Liver (tissue), 3 donors: ENCODE data around the gene EFNA3.
A peak's percentile ranks its signal among the peaks of the same experiment; 100 is the strongest.

Experiments
- GABPA ChIP-seq, 2 donors: IDR thresholded peaks in 1 of 2; conservative IDR thresholded peaks in 1 of 2; 2 replicates each; pipeline ENCODE4 v1.6.1; 2016; ENCODE audit warnings: antibody characterized with exemption in 2 of 2, mild to moderate bottlenecking in 1 of 2, moderate library complexity in 1 of 2
- HNF4G ChIP-seq: IDR thresholded peaks from 2 replicates; pipeline ENCODE4 v1.6.1; 2016; ENCODE audit warnings: antibody characterized with exemption
- JUND ChIP-seq, 2 donors: IDR thresholded peaks; 2 replicates each; pipeline ENCODE4 v1.6.1; 2016; ENCODE audit warnings: antibody characterized with exemption in 2 of 2
- MAX ChIP-seq: IDR thresholded peaks from 2 replicates; pipeline ENCODE4 v1.6.1; 2016; ENCODE audit warnings: antibody characterized with exemption
- NR2F2 ChIP-seq: IDR thresholded peaks from 2 replicates; pipeline ENCODE4 v1.6.1; 2016; ENCODE audit warnings: antibody characterized with exemption
- RAD21 ChIP-seq, 2 donors: IDR thresholded peaks; 2 replicates each; pipeline ENCODE4 v1.6.1; 2016; ENCODE audit warnings: antibody characterized with exemption in 2 of 2, mild to moderate bottlenecking in 2 of 2
- SP1 ChIP-seq: IDR thresholded peaks from 2 replicates; pipeline ENCODE4 v1.6.1; 2018; ENCODE audit warnings: antibody characterized with exemption, mild to moderate bottlenecking
- YY1 ChIP-seq: IDR thresholded peaks from 2 replicates; pipeline ENCODE4 v1.6.1; 2016; ENCODE audit warnings: antibody characterized with exemption, mild to moderate bottlenecking
- TF ChIP-seq, protein P1 (sequence below): IDR thresholded peaks from 2 replicates; pipeline ENCODE4 v1.6.1; 2016; ENCODE audit warnings: antibody characterized with exemption
- TF ChIP-seq, protein P2 (sequence below): IDR thresholded peaks from 2 replicates; pipeline ENCODE4 v1.6.1; 2016; ENCODE audit warnings: antibody characterized with exemption, mild to moderate bottlenecking
- TF ChIP-seq, protein P3 (sequence below): fragments of 150-350 bp; IDR thresholded peaks from 2 replicates; pipeline ENCODE4 v1.5.1; 2017; ENCODE audit warnings: improper control_type of control experiment, low read depth, low read length; ENCODE audit not compliant: missing input control
- TF ChIP-seq, protein P4 (sequence below): IDR thresholded peaks from 2 replicates; pipeline ENCODE4 v1.6.1; 2016; ENCODE audit warnings: antibody characterized with exemption
- donor health status: healthy.
- donor health status: healthy.

- TF ChIP-seq NR2F2 = no peak
- TF ChIP-seq, protein P1, sequence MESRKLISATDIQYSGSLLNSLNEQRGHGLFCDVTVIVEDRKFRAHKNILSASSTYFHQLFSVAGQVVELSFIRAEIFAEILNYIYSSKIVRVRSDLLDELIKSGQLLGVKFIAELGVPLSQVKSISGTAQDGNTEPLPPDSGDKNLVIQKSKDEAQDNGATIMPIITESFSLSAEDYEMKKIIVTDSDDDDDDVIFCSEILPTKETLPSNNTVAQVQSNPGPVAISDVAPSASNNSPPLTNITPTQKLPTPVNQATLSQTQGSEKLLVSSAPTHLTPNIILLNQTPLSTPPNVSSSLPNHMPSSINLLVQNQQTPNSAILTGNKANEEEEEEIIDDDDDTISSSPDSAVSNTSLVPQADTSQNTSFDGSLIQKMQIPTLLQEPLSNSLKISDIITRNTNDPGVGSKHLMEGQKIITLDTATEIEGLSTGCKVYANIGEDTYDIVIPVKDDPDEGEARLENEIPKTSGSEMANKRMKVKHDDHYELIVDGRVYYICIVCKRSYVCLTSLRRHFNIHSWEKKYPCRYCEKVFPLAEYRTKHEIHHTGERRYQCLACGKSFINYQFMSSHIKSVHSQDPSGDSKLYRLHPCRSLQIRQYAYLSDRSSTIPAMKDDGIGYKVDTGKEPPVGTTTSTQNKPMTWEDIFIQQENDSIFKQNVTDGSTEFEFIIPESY = no peak
- TF ChIP-seq RAD21 (IDR thresholded peaks at IDR 0.05) = no peak
- TF ChIP-seq, protein P2, sequence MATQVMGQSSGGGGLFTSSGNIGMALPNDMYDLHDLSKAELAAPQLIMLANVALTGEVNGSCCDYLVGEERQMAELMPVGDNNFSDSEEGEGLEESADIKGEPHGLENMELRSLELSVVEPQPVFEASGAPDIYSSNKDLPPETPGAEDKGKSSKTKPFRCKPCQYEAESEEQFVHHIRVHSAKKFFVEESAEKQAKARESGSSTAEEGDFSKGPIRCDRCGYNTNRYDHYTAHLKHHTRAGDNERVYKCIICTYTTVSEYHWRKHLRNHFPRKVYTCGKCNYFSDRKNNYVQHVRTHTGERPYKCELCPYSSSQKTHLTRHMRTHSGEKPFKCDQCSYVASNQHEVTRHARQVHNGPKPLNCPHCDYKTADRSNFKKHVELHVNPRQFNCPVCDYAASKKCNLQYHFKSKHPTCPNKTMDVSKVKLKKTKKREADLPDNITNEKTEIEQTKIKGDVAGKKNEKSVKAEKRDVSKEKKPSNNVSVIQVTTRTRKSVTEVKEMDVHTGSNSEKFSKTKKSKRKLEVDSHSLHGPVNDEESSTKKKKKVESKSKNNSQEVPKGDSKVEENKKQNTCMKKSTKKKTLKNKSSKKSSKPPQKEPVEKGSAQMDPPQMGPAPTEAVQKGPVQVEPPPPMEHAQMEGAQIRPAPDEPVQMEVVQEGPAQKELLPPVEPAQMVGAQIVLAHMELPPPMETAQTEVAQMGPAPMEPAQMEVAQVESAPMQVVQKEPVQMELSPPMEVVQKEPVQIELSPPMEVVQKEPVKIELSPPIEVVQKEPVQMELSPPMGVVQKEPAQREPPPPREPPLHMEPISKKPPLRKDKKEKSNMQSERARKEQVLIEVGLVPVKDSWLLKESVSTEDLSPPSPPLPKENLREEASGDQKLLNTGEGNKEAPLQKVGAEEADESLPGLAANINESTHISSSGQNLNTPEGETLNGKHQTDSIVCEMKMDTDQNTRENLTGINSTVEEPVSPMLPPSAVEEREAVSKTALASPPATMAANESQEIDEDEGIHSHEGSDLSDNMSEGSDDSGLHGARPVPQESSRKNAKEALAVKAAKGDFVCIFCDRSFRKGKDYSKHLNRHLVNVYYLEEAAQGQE = peak; percentile 15
- TF ChIP-seq, protein P3, sequence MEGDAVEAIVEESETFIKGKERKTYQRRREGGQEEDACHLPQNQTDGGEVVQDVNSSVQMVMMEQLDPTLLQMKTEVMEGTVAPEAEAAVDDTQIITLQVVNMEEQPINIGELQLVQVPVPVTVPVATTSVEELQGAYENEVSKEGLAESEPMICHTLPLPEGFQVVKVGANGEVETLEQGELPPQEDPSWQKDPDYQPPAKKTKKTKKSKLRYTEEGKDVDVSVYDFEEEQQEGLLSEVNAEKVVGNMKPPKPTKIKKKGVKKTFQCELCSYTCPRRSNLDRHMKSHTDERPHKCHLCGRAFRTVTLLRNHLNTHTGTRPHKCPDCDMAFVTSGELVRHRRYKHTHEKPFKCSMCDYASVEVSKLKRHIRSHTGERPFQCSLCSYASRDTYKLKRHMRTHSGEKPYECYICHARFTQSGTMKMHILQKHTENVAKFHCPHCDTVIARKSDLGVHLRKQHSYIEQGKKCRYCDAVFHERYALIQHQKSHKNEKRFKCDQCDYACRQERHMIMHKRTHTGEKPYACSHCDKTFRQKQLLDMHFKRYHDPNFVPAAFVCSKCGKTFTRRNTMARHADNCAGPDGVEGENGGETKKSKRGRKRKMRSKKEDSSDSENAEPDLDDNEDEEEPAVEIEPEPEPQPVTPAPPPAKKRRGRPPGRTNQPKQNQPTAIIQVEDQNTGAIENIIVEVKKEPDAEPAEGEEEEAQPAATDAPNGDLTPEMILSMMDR = no peak
- TF ChIP-seq, protein P4, sequence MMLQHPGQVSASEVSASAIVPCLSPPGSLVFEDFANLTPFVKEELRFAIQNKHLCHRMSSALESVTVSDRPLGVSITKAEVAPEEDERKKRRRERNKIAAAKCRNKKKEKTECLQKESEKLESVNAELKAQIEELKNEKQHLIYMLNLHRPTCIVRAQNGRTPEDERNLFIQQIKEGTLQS = no peak
- TF ChIP-seq GABPA (IDR thresholded peaks at IDR 0.05 in 1 of 2, conservative IDR thresholded peaks at IDR 0.05 in 1 of 2) = no peak
- no peak for TF ChIP-seq HNF4G
- no peak for TF ChIP-seq JUND (IDR thresholded peaks at IDR 0.05)
- TF ChIP-seq MAX = peak; percentile 32
- peak; percentile 60 for TF ChIP-seq YY1
- TF ChIP-seq SP1 = peak; percentile 78
Measured at GRCh38 chr1:155131285-155131684, 52.6 kb downstream of the EFNA3 start.
